HEK293 (cell line): ENCODE results near the gene CD59.

Source experiments
- CTCF ChIA-PET: fragments of 350-600 bp; formaldehyde crosslinking; extraction: SDS; loops from one replicate; lab custom pipeline; 2021; ENCODE audit warnings: antibody characterized with exemption; lab: Yijun Ruan, JAX
- POLR2A ChIA-PET: fragments of 300-600 bp; formaldehyde crosslinking; extraction: SDS; loops from one replicate; lab custom pipeline; 2020; ENCODE audit warnings: antibody characterized with exemption, inconsistent platforms; lab: Yijun Ruan, JAX
- H3K27ac ChIP-seq: fragments of 200-500 bp; sonication (Bioruptor generic); 2 replicates; pipeline ENCODE4 v1.5.1; 2014; ENCODE audit warnings: low read depth, low read length, control low read depth, inconsistent platforms; ENCODE audit errors: extremely low read depth
- H3K36me3 ChIP-seq, 2 experiments: fragments of 200-500 bp in 1 of 2; sonication (Bioruptor generic) in 1 of 2; 1 replicate in 1 of 2; 2 replicates in 1 of 2; pipeline ENCODE4 v1.5.1; 2014 to 2017; ENCODE audit warnings: inconsistent platforms in 2 of 2, low read length in 2 of 2; ENCODE audit not compliant: control insufficient read depth in 2 of 2, insufficient read depth in 1 of 2
- H3K4me1 ChIP-seq: fragments of 200-500 bp; sonication (Bioruptor generic); 2 replicates; pipeline ENCODE4 v1.5.1; 2014; ENCODE audit warnings: mild to moderate bottlenecking, low read length, inconsistent platforms; ENCODE audit not compliant: control insufficient read depth, insufficient read depth
- H3K4me3 ChIP-seq: 2 replicates; pipeline ENCODE4 v1.5.1; 2011; ENCODE audit warnings: low read depth, mild to moderate bottlenecking, control low read depth, low read length, moderate library complexity
- H3K9me3 ChIP-seq: fragments of 200-500 bp; sonication (Bioruptor generic); 2 replicates; pipeline ENCODE4 v1.5.1; 2014; ENCODE audit warnings: low read depth, low read length, inconsistent platforms; ENCODE audit not compliant: control insufficient read depth, insufficient read depth
- EGR2 ChIP-seq: fragments of 450-650 bp; formaldehyde crosslinking; IDR thresholded peaks from 2 replicates; pipeline ENCODE4 v1.5.1; 2016; ENCODE audit warnings: low read depth, missing biosample characterization, missing genetic modification characterization
- PRDM10 ChIP-seq: fragments of 450-650 bp; formaldehyde crosslinking; IDR thresholded peaks from 2 replicates; pipeline ENCODE4 v1.5.1; 2016; ENCODE audit warnings: missing biosample characterization, missing genetic modification characterization
- ZBTB1 ChIP-seq: fragments of 450-650 bp; formaldehyde crosslinking; IDR thresholded peaks from 2 replicates; pipeline ENCODE4 v1.5.1; 2016; ENCODE audit warnings: missing biosample characterization, missing genetic modification characterization
- ZBTB11 ChIP-seq: fragments of 450-650 bp; formaldehyde crosslinking; conservative IDR thresholded peaks from 2 replicates; pipeline ENCODE4 v1.5.1; 2016; ENCODE audit warnings: low read depth, missing biosample characterization, missing genetic modification characterization
- ZEB2 ChIP-seq: fragments of 450-650 bp; formaldehyde crosslinking; IDR thresholded peaks from 2 replicates; pipeline ENCODE4 v1.5.1; 2016; ENCODE audit warnings: missing biosample characterization, missing genetic modification characterization
- ZFP69B ChIP-seq: fragments of 450-650 bp; formaldehyde crosslinking; IDR thresholded peaks from 2 replicates; pipeline ENCODE4 v1.5.1; 2016; ENCODE audit warnings: missing biosample characterization, missing genetic modification characterization
- ZNF132 ChIP-seq: fragments of 450-650 bp; formaldehyde crosslinking; IDR thresholded peaks from 2 replicates; pipeline ENCODE4 v1.5.1; 2017; ENCODE audit warnings: missing biosample characterization, missing genetic modification characterization, borderline replicate concordance
- ZNF157 ChIP-seq: fragments of 450-650 bp; formaldehyde crosslinking; IDR thresholded peaks from 2 replicates; pipeline ENCODE4 v1.5.1; 2016; ENCODE audit warnings: missing biosample characterization, missing genetic modification characterization
- ZNF175 ChIP-seq: fragments of 450-650 bp; formaldehyde crosslinking; IDR thresholded peaks from 2 replicates; pipeline ENCODE4 v1.5.1; 2016; ENCODE audit warnings: missing biosample characterization, missing genetic modification characterization
- ZNF239 ChIP-seq: fragments of 450-650 bp; formaldehyde crosslinking; IDR thresholded peaks from 2 replicates; pipeline ENCODE4 v1.5.1; 2016; ENCODE audit warnings: missing biosample characterization, missing genetic modification characterization
- ZNF248 ChIP-seq: fragments of 450-650 bp; formaldehyde crosslinking; IDR thresholded peaks from 2 replicates; pipeline ENCODE4 v1.5.1; 2017; ENCODE audit warnings: missing biosample characterization, missing genetic modification characterization
- ZNF274 ChIP-seq, 2 experiments: fragments of 200-500 bp in 1 of 2; fragments of 450-650 bp in 1 of 2; sonication (Bioruptor generic) in 1 of 2; formaldehyde crosslinking in 1 of 2; IDR thresholded peaks; 2 replicates each; pipeline versions ENCODE4 v1.5.1 to v1.6.1; 2014 to 2016; ENCODE audit warnings: borderline replicate concordance in 1 of 2, inconsistent platforms in 1 of 2, low read length in 1 of 2, missing biosample characterization in 1 of 2, missing genetic modification characterization in 1 of 2
- ZNF521 ChIP-seq: fragments of 450-650 bp; formaldehyde crosslinking; IDR thresholded peaks from 2 replicates; pipeline ENCODE4 v1.5.1; 2017; ENCODE audit warnings: missing biosample characterization, mild to moderate bottlenecking, missing genetic modification characterization
- ZNF837 ChIP-seq: fragments of 450-650 bp; formaldehyde crosslinking; IDR thresholded peaks from 2 replicates; pipeline ENCODE4 v1.5.1; 2016; ENCODE audit warnings: missing biosample characterization, missing genetic modification characterization
- TF ChIP-seq, protein P1 (sequence below): fragments of 450-650 bp; formaldehyde crosslinking; conservative IDR thresholded peaks from 2 replicates; pipeline ENCODE4 v1.5.1; 2016; ENCODE audit warnings: low read depth, missing biosample characterization, missing genetic modification characterization
- TF ChIP-seq, protein P2 (sequence below): fragments of 450-650 bp; formaldehyde crosslinking; IDR thresholded peaks from 2 replicates; pipeline ENCODE4 v1.5.1; 2016; ENCODE audit warnings: missing biosample characterization, missing genetic modification characterization

Gene CD59

GRCh38 chr11:33700502-33701271, 35.5 kb downstream of the CD59 start, which contains the start of gene C11orf91 (continued):
- TF ChIP-seq ZFP69B (tag by site-specific recombination) (no peak), ZBTB11 (tag by site-specific recombination) (no peak), ZNF175 (no peak), ZNF521 (tag by site-specific recombination) (no peak), ZNF837 (no peak), ZNF157 (tag by site-specific recombination) (no peak), EGR2 (peak; percentile 27), ZEB2 (tag by site-specific recombination) (peak; percentile 46; the same call in 1 of the 2 replicates), PRDM10 (tag by site-specific recombination) (peak; percentile 55; the same call in 1 of the 2 replicates), ZBTB1 (tag by site-specific recombination) (no peak), ZNF274 (IDR thresholded peaks at IDR 0.05; ENCODE audit: low read length) (no peak), ZNF274 (tag by site-specific recombination; IDR thresholded peaks at IDR 0.05; ENCODE audit: borderline replicate concordance) (no peak), ZNF132 (no peak)
- TF ChIP-seq, all 188 proteins: peak for 29

GRCh38 chr11:33700063-33700501, 36.1 kb downstream of the CD59 start:
- POLR2A ChIA-PET, result interaction anchor here (0.5 to 2.9 kb wide), 3 partner anchors 8 to 179 kb away, joined by 3 to 19 read pairs (median 17); partner anchors contain the start of gene CD59
- no peaks in the 10 kb centered on the region for H3K4me1 ChIP-seq
- H3K27ac ChIP-seq, result no peak overlapping the region
- TF ChIP-seq ZNF248 (tag by site-specific recombination), result no peak
- TF ChIP-seq, protein P1, sequence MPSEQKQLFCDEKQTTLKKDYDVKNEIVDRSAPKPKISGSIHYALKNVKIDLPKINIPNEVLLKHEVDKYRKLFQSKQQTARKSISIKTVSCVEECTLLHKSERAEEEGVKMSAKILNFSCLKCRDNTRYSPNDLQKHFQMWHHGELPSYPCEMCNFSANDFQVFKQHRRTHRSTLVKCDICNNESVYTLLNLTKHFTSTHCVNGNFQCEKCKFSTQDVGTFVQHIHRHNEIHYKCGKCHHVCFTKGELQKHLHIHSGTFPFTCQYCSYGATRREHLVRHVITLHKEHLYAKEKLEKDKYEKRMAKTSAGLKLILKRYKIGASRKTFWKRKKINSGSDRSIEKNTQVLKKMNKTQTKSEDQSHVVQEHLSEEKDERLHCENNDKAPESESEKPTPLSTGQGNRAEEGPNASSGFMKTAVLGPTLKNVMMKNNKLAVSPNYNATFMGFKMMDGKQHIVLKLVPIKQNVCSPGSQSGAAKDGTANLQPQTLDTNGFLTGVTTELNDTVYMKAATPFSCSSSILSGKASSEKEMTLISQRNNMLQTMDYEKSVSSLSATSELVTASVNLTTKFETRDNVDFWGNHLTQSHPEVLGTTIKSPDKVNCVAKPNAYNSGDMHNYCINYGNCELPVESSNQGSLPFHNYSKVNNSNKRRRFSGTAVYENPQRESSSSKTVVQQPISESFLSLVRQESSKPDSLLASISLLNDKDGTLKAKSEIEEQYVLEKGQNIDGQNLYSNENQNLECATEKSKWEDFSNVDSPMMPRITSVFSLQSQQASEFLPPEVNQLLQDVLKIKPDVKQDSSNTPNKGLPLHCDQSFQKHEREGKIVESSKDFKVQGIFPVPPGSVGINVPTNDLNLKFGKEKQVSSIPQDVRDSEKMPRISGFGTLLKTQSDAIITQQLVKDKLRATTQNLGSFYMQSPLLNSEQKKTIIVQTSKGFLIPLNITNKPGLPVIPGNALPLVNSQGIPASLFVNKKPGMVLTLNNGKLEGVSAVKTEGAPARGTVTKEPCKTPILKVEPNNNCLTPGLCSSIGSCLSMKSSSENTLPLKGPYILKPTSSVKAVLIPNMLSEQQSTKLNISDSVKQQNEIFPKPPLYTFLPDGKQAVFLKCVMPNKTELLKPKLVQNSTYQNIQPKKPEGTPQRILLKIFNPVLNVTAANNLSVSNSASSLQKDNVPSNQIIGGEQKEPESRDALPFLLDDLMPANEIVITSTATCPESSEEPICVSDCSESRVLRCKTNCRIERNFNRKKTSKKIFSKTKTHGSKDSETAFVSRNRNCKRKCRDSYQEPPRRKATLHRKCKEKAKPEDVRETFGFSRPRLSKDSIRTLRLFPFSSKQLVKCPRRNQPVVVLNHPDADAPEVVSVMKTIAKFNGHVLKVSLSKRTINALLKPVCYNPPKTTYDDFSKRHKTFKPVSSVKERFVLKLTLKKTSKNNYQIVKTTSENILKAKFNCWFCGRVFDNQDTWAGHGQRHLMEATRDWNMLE (tag by site-specific recombination), result no peak
- no peak for TF ChIP-seq ZNF239
- TF ChIP-seq, protein P2, sequence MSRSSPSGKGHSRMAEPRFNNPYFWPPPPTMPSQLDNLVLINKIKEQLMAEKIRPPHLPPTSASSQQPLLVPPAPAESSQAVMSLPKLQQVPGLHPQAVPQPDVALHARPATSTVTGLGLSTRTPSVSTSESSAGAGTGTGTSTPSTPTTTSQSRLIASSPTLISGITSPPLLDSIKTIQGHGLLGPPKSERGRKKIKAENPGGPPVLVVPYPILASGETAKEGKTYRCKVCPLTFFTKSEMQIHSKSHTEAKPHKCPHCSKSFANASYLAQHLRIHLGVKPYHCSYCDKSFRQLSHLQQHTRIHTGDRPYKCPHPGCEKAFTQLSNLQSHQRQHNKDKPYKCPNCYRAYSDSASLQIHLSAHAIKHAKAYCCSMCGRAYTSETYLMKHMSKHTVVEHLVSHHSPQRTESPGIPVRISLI (tag by site-specific recombination), result no peak
- TF ChIP-seq, all 188 proteins: peak for 0
- Histone ChIP-seq H3K36me3 (peaks cover 0 to 2% of the 10 kb centered on the region in 2 experiments; a peak in 1 of 3 replicates), H3K4me3 (no peak overlapping the region), H3K9me3 (no peaks in the 10 kb centered on the region)
- CTCF ChIA-PET, result interaction anchor here (2.9 kb wide), 1 partner anchor 42 kb away, joined by 11 read pairs; no protein-coding TSS in a partner anchor
